Naive thymus-derived CD4-positive, alpha-beta T cell (primary cell): ENCODE data around the gene AP2A1. TPM values are rescaled to one million over a fixed set of nuclear protein-coding genes. Genes with fewer than 3 reads are reported as not detected.

Experiments used
- ATAC-seq: fragments of 150-1000 bp; cut with Tn5 transposase; 2 replicates; pipeline ENCODE4 v1.10.0; 2021; ENCODE audit warnings: mild to moderate bottlenecking, moderate library complexity
- CTCF ChIA-PET: fragments of 350-600 bp; sonication (Branson Sonifier 250); formaldehyde crosslinking; loops from one replicate; lab custom pipeline; 2021; ENCODE audit warnings: antibody characterized with exemption; lab: Charles Lee
- POLR2A ChIA-PET: fragments of 350-600 bp; sonication (Branson Sonifier 250); formaldehyde crosslinking; loops from one replicate; lab custom pipeline; 2021; ENCODE audit warnings: antibody characterized with exemption, inconsistent platforms; lab: Charles Lee
- DNase-seq, 9 donors: peaks; one replicate each; pipeline versions ENCODE4 v3.0.0 to v3.0.0-alpha.2; 2020 to 2022; ENCODE audit warnings: mixed read lengths in 1 of 9
- H3K27ac ChIP-seq: one replicate; pipeline ENCODE4 v1.7.0; 2013; ENCODE audit warnings: mild to moderate bottlenecking, low read depth, low read length, moderate library complexity
- H3K27me3 ChIP-seq, 2 donors: one replicate each; pipeline ENCODE4 v1.7.0; 2013; ENCODE audit warnings: low read length in 2 of 2, mild to moderate bottlenecking in 2 of 2, moderate library complexity in 2 of 2; ENCODE audit not compliant: control insufficient read depth in 2 of 2, insufficient read depth in 2 of 2
- H3K36me3 ChIP-seq, 3 experiments: 1 replicate in 2 of 3; 2 replicates in 1 of 3; pipeline ENCODE4 v1.7.0; 2013; ENCODE audit warnings: low read length in 3 of 3, mild to moderate bottlenecking in 3 of 3, moderate library complexity in 1 of 3; ENCODE audit not compliant: insufficient read depth in 3 of 3, control insufficient read depth in 2 of 3
- H3K4me1 ChIP-seq, 2 donors: one replicate each; pipeline ENCODE4 v1.7.0; 2013; ENCODE audit warnings: low read length in 2 of 2, mild to moderate bottlenecking in 2 of 2, moderate library complexity in 1 of 2; ENCODE audit not compliant: control insufficient read depth in 2 of 2, insufficient read depth in 2 of 2
- H3K4me3 ChIP-seq: 2 replicates; pipeline ENCODE4 v1.7.0; 2013; ENCODE audit warnings: mild to moderate bottlenecking, low read length
- H3K9me3 ChIP-seq, 3 experiments: 1 replicate in 2 of 3; 2 replicates in 1 of 3; pipeline ENCODE4 v1.7.0; 2013; ENCODE audit warnings: low read length in 3 of 3; ENCODE audit not compliant: control insufficient read depth in 2 of 3
- H3K27ac Mint-ChIP-seq, 9 donors: one replicate each; pipeline ENCODE4 v1.8.0; 2020 to 2022; ENCODE audit warnings: mixed read lengths in 9 of 9, mild to moderate bottlenecking in 8 of 9, moderate library complexity in 5 of 9, inconsistent platforms in 2 of 9
- H3K27me3 Mint-ChIP-seq, 5 donors: one replicate each; pipeline ENCODE4 v1.8.0; 2021 to 2022; ENCODE audit warnings: mixed read lengths in 5 of 5, mild to moderate bottlenecking in 1 of 5
- H3K36me3 Mint-ChIP-seq, 5 donors: one replicate each; pipeline ENCODE4 v1.8.0; 2020 to 2022; ENCODE audit warnings: mixed read lengths in 5 of 5, mild to moderate bottlenecking in 3 of 5, inconsistent platforms in 1 of 5
- H3K4me1 Mint-ChIP-seq, 7 donors: one replicate each; pipeline ENCODE4 v1.8.0; 2020 to 2022; ENCODE audit warnings: mixed read lengths in 7 of 7, mild to moderate bottlenecking in 3 of 7, inconsistent platforms in 1 of 7
- H3K4me3 Mint-ChIP-seq, 10 donors: one replicate each; pipeline ENCODE4 v1.8.0; 2020 to 2022; ENCODE audit warnings: mild to moderate bottlenecking in 10 of 10, mixed read lengths in 10 of 10, moderate library complexity in 6 of 10, inconsistent platforms in 2 of 10
- H3K9me3 Mint-ChIP-seq, 11 donors: one replicate each; pipeline ENCODE4 v1.8.0; 2020 to 2022; ENCODE audit warnings: mixed read lengths in 11 of 11, mild to moderate bottlenecking in 4 of 11, inconsistent platforms in 1 of 11, moderate library complexity in 1 of 11
- intact Hi-C, 2 donors: fragments of 100-400 bp; cut with micrococcal nuclease; formaldehyde crosslinking; loops; one replicate each; pipeline ENCODE4 v1.15.1; 2023
- polyA plus RNA-seq, 2 donors: library from polyadenylated mRNA; unstranded; fragments of 300-500 nt; fragmentation: Illumina TruSeq; gene quantifications; one replicate each; pipeline ENCODE4 v1.2.3, GENCODE V29; 2021
- total RNA-seq, 6 experiments: library from RNA in 5 of 6; stranded (reverse) in 5 of 6; gene quantifications; 1 replicate in 5 of 6; 2 replicates in 1 of 6; pipeline ENCODE4 v1.2.3 and lab custom pipeline; 2021 to 2026

Gene AP2A1
- total and polyA plus RNA-seq, 7 experiments from 2014 or later = 3.8 to 83.3 (median 52.7) TPM

- no peaks in the 10 kb centered on the region for H3K27me3 Mint-ChIP-seq
- intact Hi-C loops = no loop called here
- H3K4me3 Mint-ChIP-seq = no peak overlapping the region
- peaks cover 0 to 6% (median 0%) of the 10 kb centered on the region in 7 donors for H3K4me1 Mint-ChIP-seq
- no peak overlapping the region for H3K27ac Mint-ChIP-seq
- H3K27me3 ChIP-seq = no peaks in the 10 kb centered on the region
- no peak overlapping the region for H3K4me3 ChIP-seq
- no peaks in the 10 kb centered on the region for H3K4me1 ChIP-seq
- ChIA-PET CTCF (interaction anchor here (1.3 kb wide), 1 partner anchor 29 kb away, joined by 3 read pairs; no protein-coding TSS in a partner anchor), POLR2A (no interaction called here)
- no peak for ATAC-seq
- no peaks in the 10 kb centered on the region for H3K36me3 Mint-ChIP-seq
- H3K36me3 ChIP-seq = no peaks in the 10 kb centered on the region
- H3K9me3 ChIP-seq = no peaks in the 10 kb centered on the region
- no peak for DNase-seq
- H3K27ac ChIP-seq = no peak overlapping the region
- H3K9me3 Mint-ChIP-seq = peaks cover 0 to 6% (median 0%) of the 10 kb centered on the region in 11 donors
These were observed 17.6 kb upstream of the AP2A1 start for GRCh38 chr19:49749055-49749716.

- no peaks in the 10 kb centered on the region for H3K4me1 ChIP-seq
- no peak overlapping the region for H3K27ac ChIP-seq
- no peak overlapping the region for H3K4me3 ChIP-seq
- DNase-seq (no peak), ATAC-seq (no peak)
- H3K36me3 ChIP-seq = no peaks in the 10 kb centered on the region
- Mint-ChIP-seq H3K36me3 (peaks cover 0 to 3% (median 0%) of the 10 kb centered on the region in 5 donors), H3K9me3 (peaks cover 0 to 11% (median 2%) of the 10 kb centered on the region in 11 donors), H3K27me3 (no peaks in the 10 kb centered on the region), H3K4me1 (peaks cover 0 to 6% (median 0%) of the 10 kb centered on the region in 7 donors), H3K4me3 (no peak overlapping the region), H3K27ac (no peak overlapping the region)
- no peaks in the 10 kb centered on the region for H3K27me3 ChIP-seq
- CTCF ChIA-PET = no interaction called here
- no peaks in the 10 kb centered on the region for H3K9me3 ChIP-seq
- POLR2A ChIA-PET = no interaction called here
- intact Hi-C loops = no loop called here
These were observed 17.0 kb upstream of the AP2A1 start for GRCh38 chr19:49749771-49750170.

GRCh38 chr19:49752701-49753100 is 14.1 kb upstream of the AP2A1 start:
- DNase-seq (no peak), ATAC-seq (no peak)
- Mint-ChIP-seq H3K4me3 (no peak overlapping the region), H3K27ac (no peak overlapping the region), H3K4me1 (peaks cover 0 to 4% (median 0%) of the 10 kb centered on the region in 7 donors), H3K9me3 (peaks cover 0 to 27% (median 3%) of the 10 kb centered on the region in 11 donors), H3K27me3 (peaks cover 0 to 1% (median 0%) of the 10 kb centered on the region in 5 donors), H3K36me3 (peaks cover 0 to 11% (median 0%) of the 10 kb centered on the region in 5 donors)
- H3K4me1 ChIP-seq = no peaks in the 10 kb centered on the region
- H3K9me3 ChIP-seq = peaks cover 0 to 5% (median 0%) of the 10 kb centered on the region in 3 experiments
- H3K27me3 ChIP-seq = no peaks in the 10 kb centered on the region
- H3K36me3 ChIP-seq = no peaks in the 10 kb centered on the region
- ChIA-PET CTCF (no interaction called here), POLR2A (interaction anchor here (0.6 kb wide), 1 partner anchor 68 kb away, joined by 3 read pairs; no protein-coding TSS in a partner anchor)
- no peak overlapping the region for H3K4me3 ChIP-seq
- intact Hi-C loops = no loop called here
- no peak overlapping the region for H3K27ac ChIP-seq

GRCh38 chr19:49755956-49756355 is 10.8 kb upstream of the AP2A1 start:
- ATAC-seq (no peak), DNase-seq (no peak)
- H3K4me3 Mint-ChIP-seq = no peak overlapping the region
- no peaks in the 10 kb centered on the region for H3K4me1 Mint-ChIP-seq
- no peak overlapping the region for H3K27ac Mint-ChIP-seq
- no peaks in the 10 kb centered on the region for H3K36me3 ChIP-seq
- POLR2A ChIA-PET = no interaction called here
- intact Hi-C loops = no loop called here
- CTCF ChIA-PET = no interaction called here
- H3K4me3 ChIP-seq = no peak overlapping the region
- peaks cover 0 to 5% (median 0%) of the 10 kb centered on the region in 3 experiments for H3K9me3 ChIP-seq
- peaks cover 0 to 28% (median 3%) of the 10 kb centered on the region in 11 donors for H3K9me3 Mint-ChIP-seq
- H3K27me3 ChIP-seq = no peaks in the 10 kb centered on the region
- no peak overlapping the region for H3K27ac ChIP-seq
- peaks cover 0 to 12% (median 0%) of the 10 kb centered on the region in 5 donors for H3K36me3 Mint-ChIP-seq
- H3K4me1 ChIP-seq = no peaks in the 10 kb centered on the region
- H3K27me3 Mint-ChIP-seq = peaks cover 0 to 6% (median 0%) of the 10 kb centered on the region in 5 donors

- Mint-ChIP-seq H3K9me3 (peaks cover 0 to 24% (median 2%) of the 10 kb centered on the region in 11 donors), H3K36me3 (peaks cover 0 to 12% (median 0%) of the 10 kb centered on the region in 5 donors), H3K27me3 (peaks cover 0 to 6% (median 0%) of the 10 kb centered on the region in 5 donors), H3K4me3 (no peak overlapping the region), H3K4me1 (no peaks in the 10 kb centered on the region), H3K27ac (no peak overlapping the region)
- peaks cover 0 to 5% (median 0%) of the 10 kb centered on the region in 3 experiments for H3K9me3 ChIP-seq
- DNase-seq (no peak), ATAC-seq (no peak)
- H3K27ac ChIP-seq = no peak overlapping the region
- intact Hi-C loops = no loop called here
- ChIA-PET CTCF (interaction anchor here (0.7 kb wide), 1 partner anchor 10 kb away, joined by 4 read pairs; no protein-coding TSS in a partner anchor), POLR2A (interaction anchor here (0.6 to 0.7 kb wide), 2 partner anchors 54 to 1426 kb away, joined by 3 to 4 read pairs; no protein-coding TSS in a partner anchor)
- no peaks in the 10 kb centered on the region for H3K4me1 ChIP-seq
- H3K36me3 ChIP-seq = no peaks in the 10 kb centered on the region
- H3K27me3 ChIP-seq = no peaks in the 10 kb centered on the region
- no peak overlapping the region for H3K4me3 ChIP-seq
These were observed 8.5 kb upstream of the AP2A1 start for GRCh38 chr19:49758292-49758691.

- H3K27ac Mint-ChIP-seq = peak overlapping the region in 5 of 9 donors; percentile 48 to 73 (median 67)
- Histone ChIP-seq H3K36me3 (no peaks in the 10 kb centered on the region), H3K27ac (no peak overlapping the region), H3K27me3 (no peaks in the 10 kb centered on the region), H3K4me1 (peaks cover 0 to 7% of the 10 kb centered on the region in 2 donors), H3K9me3 (peaks cover 0 to under 1% (median 0%) of the 10 kb centered on the region in 3 experiments), H3K4me3 (no peak overlapping the region)
- peaks cover 0 to 6% (median 0%) of the 10 kb centered on the region in 5 donors for H3K27me3 Mint-ChIP-seq
- H3K4me3 Mint-ChIP-seq = peak overlapping the region in 3 of 10 donors; percentile 43 to 58 (median 46)
- ATAC-seq (no peak), DNase-seq (no peak)
- intact Hi-C loops = no loop called here
- peaks cover 0 to 8% (median 6%) of the 10 kb centered on the region in 7 donors for H3K4me1 Mint-ChIP-seq
- POLR2A ChIA-PET = no interaction called here
- H3K9me3 Mint-ChIP-seq = peaks cover 0 to 9% (median 0%) of the 10 kb centered on the region in 11 donors
- CTCF ChIA-PET = interaction anchor here (0.6 kb wide), 1 partner anchor 249 kb away, joined by 4 read pairs; no protein-coding TSS in a partner anchor
- H3K36me3 Mint-ChIP-seq = peaks cover 0 to 5% (median 0%) of the 10 kb centered on the region in 5 donors
These were observed 5.6 kb upstream of the AP2A1 start for GRCh38 chr19:49761249-49761624.
